ENCODE data around the gene NOC3L. TPM values are rescaled to one million over a fixed set of nuclear protein-coding genes. Genes with fewer than 3 reads are reported as not detected.
A peak's percentile ranks its signal among the peaks of the same experiment; 100 is the strongest.

The NOC3L gene
- total and polyA plus RNA-seq, 9 of the 15 experiments (the other 6 are each of a cell fraction or from before 2014, with no cell fraction given): 23.8 to 57.6 (median 32.6) TPM

DNA sequence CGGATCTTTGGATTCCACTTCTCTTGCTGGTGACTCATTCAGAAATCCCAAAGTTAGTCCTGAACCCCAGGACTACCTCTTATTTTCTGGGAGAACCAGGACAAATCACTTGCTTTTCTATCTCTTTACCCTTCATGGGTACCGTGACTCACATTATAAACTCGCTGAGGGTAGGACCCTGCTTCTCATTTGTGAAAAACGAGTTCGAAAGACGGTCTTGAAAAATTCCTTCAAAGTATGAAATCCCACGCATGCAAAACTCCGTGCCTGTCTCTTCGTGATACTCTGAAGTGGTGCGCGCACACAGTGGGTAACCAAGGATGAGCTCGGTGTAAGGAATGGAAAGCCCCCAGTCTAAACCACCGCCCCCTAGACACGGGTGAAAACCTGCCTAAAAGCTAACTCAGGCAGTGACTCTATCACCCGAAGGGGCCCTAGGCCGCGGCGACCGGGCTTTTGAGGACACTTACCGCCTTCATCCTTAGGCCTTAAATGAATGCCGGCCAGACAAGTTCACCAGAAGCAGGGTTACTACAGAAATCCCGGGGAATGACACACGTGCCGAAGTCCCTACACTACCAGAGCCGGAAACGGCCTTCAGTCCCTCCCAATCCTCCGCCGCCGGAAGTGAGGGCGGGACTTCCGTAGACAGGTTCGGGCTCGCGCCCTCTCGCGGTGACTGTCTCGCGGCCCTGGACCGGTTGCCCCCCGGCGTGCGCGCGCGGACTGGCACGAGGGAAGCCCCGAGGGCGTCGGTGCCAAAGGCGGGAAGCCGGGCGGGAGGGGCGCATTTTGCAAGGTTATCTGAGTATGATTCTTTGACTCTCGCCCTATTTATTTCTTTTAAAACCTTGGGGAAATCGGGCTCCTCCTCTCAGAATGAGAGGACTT lies at the start of gene NOC3L (continued):
- TF ChIP-seq, protein P1, sequence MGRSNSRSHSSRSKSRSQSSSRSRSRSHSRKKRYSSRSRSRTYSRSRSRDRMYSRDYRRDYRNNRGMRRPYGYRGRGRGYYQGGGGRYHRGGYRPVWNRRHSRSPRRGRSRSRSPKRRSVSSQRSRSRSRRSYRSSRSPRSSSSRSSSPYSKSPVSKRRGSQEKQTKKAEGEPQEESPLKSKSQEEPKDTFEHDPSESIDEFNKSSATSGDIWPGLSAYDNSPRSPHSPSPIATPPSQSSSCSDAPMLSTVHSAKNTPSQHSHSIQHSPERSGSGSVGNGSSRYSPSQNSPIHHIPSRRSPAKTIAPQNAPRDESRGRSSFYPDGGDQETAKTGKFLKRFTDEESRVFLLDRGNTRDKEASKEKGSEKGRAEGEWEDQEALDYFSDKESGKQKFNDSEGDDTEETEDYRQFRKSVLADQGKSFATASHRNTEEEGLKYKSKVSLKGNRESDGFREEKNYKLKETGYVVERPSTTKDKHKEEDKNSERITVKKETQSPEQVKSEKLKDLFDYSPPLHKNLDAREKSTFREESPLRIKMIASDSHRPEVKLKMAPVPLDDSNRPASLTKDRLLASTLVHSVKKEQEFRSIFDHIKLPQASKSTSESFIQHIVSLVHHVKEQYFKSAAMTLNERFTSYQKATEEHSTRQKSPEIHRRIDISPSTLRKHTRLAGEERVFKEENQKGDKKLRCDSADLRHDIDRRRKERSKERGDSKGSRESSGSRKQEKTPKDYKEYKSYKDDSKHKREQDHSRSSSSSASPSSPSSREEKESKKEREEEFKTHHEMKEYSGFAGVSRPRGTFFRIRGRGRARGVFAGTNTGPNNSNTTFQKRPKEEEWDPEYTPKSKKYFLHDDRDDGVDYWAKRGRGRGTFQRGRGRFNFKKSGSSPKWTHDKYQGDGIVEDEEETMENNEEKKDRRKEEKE (IDR thresholded peaks at IDR 0.05; ENCODE audit: borderline replicate concordance in 1 of 2, control insufficient read depth in 1 of 2, low read depth in 2 of 2, low read length in 1 of 2): 0 out of 4 replicates have a peak, but pooled peaks of 1 of the 2 experiments have one; percentile 43
- TF ChIP-seq POLR2AphosphoS5 (IDR thresholded peaks at IDR 0.05; ENCODE audit: control insufficient read depth, insufficient read depth, low read depth, low read length) (peak; percentile 58; the same call in 1 of the 2 replicates), TEAD4 (IDR thresholded peaks at IDR 0.05; ENCODE audit: low read length) (no peak), TEAD4 (CRISPR knock-in tag; IDR thresholded peaks at IDR 0.05; ENCODE audit: borderline replicate concordance) (no peak), MLX (CRISPR knock-in tag; conservative IDR thresholded peaks at IDR 0.05) (peak in 1 of 2 experiments; percentile 52; a peak in 1 of 4 replicates), RB1 (IDR thresholded peaks at IDR 0.05; ENCODE audit: low read depth) (peak; percentile 88), SMC3 (conservative IDR thresholded peaks at IDR 0.05; ENCODE audit: insufficient read depth, low read depth, low read length) (0 out of 2 replicates have a peak, but pooled peaks have one; percentile 11), POLR2A (conservative IDR thresholded peaks at IDR 0.05) (peak; percentile 82), RBBP5 (IDR thresholded peaks at IDR 0.05; ENCODE audit: borderline replicate concordance, insufficient read depth, low read length, poor library complexity, severe bottlenecking) (peak; percentile 80), MTA3 (IDR thresholded peaks at IDR 0.05; ENCODE audit: borderline replicate concordance) (peak; percentile 57; the same call in 1 of the 2 replicates), NELFE (IDR thresholded peaks at IDR 0.05; ENCODE audit: insufficient read depth, insufficient read length) (no peak), PHTF2 (CRISPR knock-in tag; IDR thresholded peaks at IDR 0.05) (no peak), BACH1 (tag; IDR thresholded peaks at IDR 0.05) (no peak), ZBTB7A (IDR thresholded peaks at IDR 0.05; ENCODE audit: borderline replicate concordance, control insufficient read depth, low read depth, low read length) (peak; percentile 74; the same call in 1 of the 2 replicates), ZNF175 (CRISPR knock-in tag; IDR thresholded peaks at IDR 0.05; ENCODE audit: low read depth) (no peak), FOXK2 (conservative IDR thresholded peaks at IDR 0.05 in 1 of 2, IDR thresholded peaks at IDR 0.05 in 1 of 2; ENCODE audit: low read depth in 2 of 2) (peak in 1 of 2 experiments; percentile 24; a peak in 1 of 4 replicates), MXI1 (IDR thresholded peaks at IDR 0.05; ENCODE audit: low read depth, low read length) (peak; percentile 87), SOX6 (IDR thresholded peaks at IDR 0.05) (0 out of 2 replicates have a peak, but pooled peaks have one; percentile 40), SETDB1 (IDR thresholded peaks at IDR 0.05; ENCODE audit: low read length) (no peak), BHLHE40 (IDR thresholded peaks at IDR 0.05; ENCODE audit: low read length) (peak; percentile 90)
- TF ChIP-seq, protein P2, sequence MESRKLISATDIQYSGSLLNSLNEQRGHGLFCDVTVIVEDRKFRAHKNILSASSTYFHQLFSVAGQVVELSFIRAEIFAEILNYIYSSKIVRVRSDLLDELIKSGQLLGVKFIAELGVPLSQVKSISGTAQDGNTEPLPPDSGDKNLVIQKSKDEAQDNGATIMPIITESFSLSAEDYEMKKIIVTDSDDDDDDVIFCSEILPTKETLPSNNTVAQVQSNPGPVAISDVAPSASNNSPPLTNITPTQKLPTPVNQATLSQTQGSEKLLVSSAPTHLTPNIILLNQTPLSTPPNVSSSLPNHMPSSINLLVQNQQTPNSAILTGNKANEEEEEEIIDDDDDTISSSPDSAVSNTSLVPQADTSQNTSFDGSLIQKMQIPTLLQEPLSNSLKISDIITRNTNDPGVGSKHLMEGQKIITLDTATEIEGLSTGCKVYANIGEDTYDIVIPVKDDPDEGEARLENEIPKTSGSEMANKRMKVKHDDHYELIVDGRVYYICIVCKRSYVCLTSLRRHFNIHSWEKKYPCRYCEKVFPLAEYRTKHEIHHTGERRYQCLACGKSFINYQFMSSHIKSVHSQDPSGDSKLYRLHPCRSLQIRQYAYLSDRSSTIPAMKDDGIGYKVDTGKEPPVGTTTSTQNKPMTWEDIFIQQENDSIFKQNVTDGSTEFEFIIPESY (CRISPR knock-in tag; IDR thresholded peaks at IDR 0.05): 0 out of 2 replicates have a peak, but pooled peaks have one; percentile 27
